GM12891 (cell line): ENCODE results near the gene DIRAS1.

Experiments used
- POLR2A ChIP-seq: IDR thresholded peaks from 2 replicates; pipeline ENCODE4 v1.6.1; 2011; ENCODE audit warnings: low read depth, low read length, control low read depth
- POLR2AphosphoS5 ChIP-seq: IDR thresholded peaks from 2 replicates; pipeline ENCODE4 v1.6.1; 2011; ENCODE audit warnings: low read depth, low read length, control low read depth
- POU2F2 ChIP-seq: IDR thresholded peaks from 2 replicates; pipeline ENCODE4 v1.6.1; 2011; ENCODE audit warnings: low read depth, mild to moderate bottlenecking, control low read depth, low read length, moderate library complexity
- SPI1 ChIP-seq: IDR thresholded peaks from 2 replicates; pipeline ENCODE4 v1.6.1; 2011; ENCODE audit warnings: low read depth, low read length, control low read depth
- TAF1 ChIP-seq: IDR thresholded peaks from 2 replicates; pipeline ENCODE4 v1.6.1; 2011; ENCODE audit warnings: low read depth, low read length, control low read depth

DNA sequence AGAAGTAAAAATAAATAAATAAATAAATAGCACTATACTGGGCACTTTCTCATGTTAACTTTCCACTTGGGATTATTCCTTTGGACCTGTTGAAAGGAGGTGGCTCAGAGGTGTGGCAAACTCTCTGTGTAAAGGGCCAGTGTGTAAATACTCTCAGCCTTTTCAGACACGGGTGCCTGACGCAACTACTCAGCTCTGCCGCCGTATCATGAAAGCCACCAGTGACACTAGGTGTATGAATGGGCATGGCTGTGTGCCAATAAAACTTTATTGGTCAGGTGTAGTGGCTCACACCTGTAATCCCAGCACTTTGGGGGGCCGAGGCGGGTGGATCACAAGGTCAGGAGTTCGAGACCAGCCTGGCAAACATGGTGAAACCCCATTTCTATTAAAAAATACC, 38.8 kb upstream of the DIRAS1 start:
- TF ChIP-seq SPI1 (no peak), POLR2AphosphoS5 (no peak), TAF1 (no peak), POLR2A (no peak), POU2F2 (no peak)
